CD14-positive monocyte (primary cell): ENCODE measurements around the gene RYK. TPM values are rescaled to one million over a fixed set of nuclear protein-coding genes. Genes with fewer than 3 reads are reported as not detected.

Experiments
- DNase-seq, 3 donors: peaks; one replicate each; pipeline ENCODE4 v3.0.0-alpha.2; 2011 to 2022
- H2AFZ ChIP-seq: 2 replicates; pipeline ENCODE4 v1.6.0; 2012; ENCODE audit warnings: mild to moderate bottlenecking, low read depth, low read length, inconsistent platforms; ENCODE audit not compliant: insufficient read depth, poor library complexity, severe bottlenecking
- H3K27ac ChIP-seq, 2 donors: 1 replicate in 1 of 2; 2 replicates in 1 of 2; pipeline ENCODE4 v1.5.1; 2012 to 2013; ENCODE audit warnings: low read length in 2 of 2, control low read depth in 1 of 2, inconsistent platforms in 1 of 2, low read depth in 1 of 2, mild to moderate bottlenecking in 1 of 2
- H3K27me3 ChIP-seq, 2 donors: one replicate each; pipeline versions ENCODE4 v1.6.0 to v1.6.1; 2011 to 2013; ENCODE audit warnings: low read length in 2 of 2; ENCODE audit not compliant: control insufficient read depth in 2 of 2, insufficient read depth in 2 of 2
- H3K36me3 ChIP-seq, 2 donors: replicated peaks in 1 of 2; 1 replicate in 1 of 2; 2 replicates in 1 of 2; pipeline versions ENCODE4 v1.5.1 to v1.6.1; 2012 to 2013; ENCODE audit warnings: low read length in 2 of 2, control low read depth in 1 of 2, inconsistent platforms in 1 of 2, mild to moderate bottlenecking in 1 of 2; ENCODE audit not compliant: insufficient read depth in 2 of 2, control insufficient read depth in 1 of 2
- H3K4me1 ChIP-seq, 2 donors: 1 replicate in 1 of 2; 2 replicates in 1 of 2; pipeline versions ENCODE4 v1.5.1 to v1.6.1; 2012 to 2013; ENCODE audit warnings: low read length in 2 of 2, control low read depth in 1 of 2, inconsistent platforms in 1 of 2, mild to moderate bottlenecking in 1 of 2, moderate library complexity in 1 of 2; ENCODE audit not compliant: insufficient read depth in 2 of 2, control insufficient read depth in 1 of 2
- H3K4me2 ChIP-seq: replicated peaks from 2 replicates; pipeline ENCODE3; 2012; ENCODE audit warnings: low read length, moderate library complexity, mild to moderate bottlenecking; ENCODE audit not compliant: poor library complexity, severe bottlenecking; ENCODE audit errors: extremely low read depth
- H3K4me3 ChIP-seq, 3 experiments: fragments of 200-600 bp in 1 of 3; sonication (generic) in 1 of 3; replicated peaks in 1 of 3; 1 replicate in 2 of 3; 2 replicates in 1 of 3; pipeline ENCODE4 v1.5.1; 2011 to 2013; ENCODE audit warnings: low read length in 3 of 3, mild to moderate bottlenecking in 3 of 3, control low read depth in 2 of 3, low read depth in 2 of 3, inconsistent platforms in 1 of 3, moderate library complexity in 1 of 3
- H3K79me2 ChIP-seq: 2 replicates; pipeline ENCODE4 v1.6.0; 2012; ENCODE audit warnings: mild to moderate bottlenecking, control low read depth, inconsistent platforms, low read length, moderate library complexity; ENCODE audit not compliant: insufficient read depth
- H3K9ac ChIP-seq: 2 replicates; pipeline ENCODE4 v1.6.0; 2017; ENCODE audit warnings: low read length, mild to moderate bottlenecking; ENCODE audit not compliant: insufficient read depth, poor library complexity, severe bottlenecking
- H3K9me3 ChIP-seq, 2 donors: replicated peaks in 1 of 2; 1 replicate in 1 of 2; 2 replicates in 1 of 2; pipeline versions ENCODE4 v1.5.1 to v1.6.1; 2012 to 2013; ENCODE audit warnings: low read length in 2 of 2, control low read depth in 1 of 2; ENCODE audit not compliant: control insufficient read depth in 1 of 2, insufficient read depth in 1 of 2
- H4K20me1 ChIP-seq: 2 replicates; pipeline ENCODE4 v1.6.0; 2012; ENCODE audit warnings: mild to moderate bottlenecking, low read length, control low read depth, moderate library complexity; ENCODE audit not compliant: insufficient read depth
- H3K27ac Mint-ChIP-seq, 7 donors: one replicate each; pipeline ENCODE4 v1.8.0; 2020; ENCODE audit warnings: mild to moderate bottlenecking in 7 of 7, mixed read lengths in 7 of 7, moderate library complexity in 6 of 7, inconsistent platforms in 2 of 7
- H3K27me3 Mint-ChIP-seq, 3 donors: one replicate each; pipeline ENCODE4 v1.8.0; 2021 to 2022; ENCODE audit warnings: low read depth in 3 of 3, mild to moderate bottlenecking in 3 of 3, mixed read lengths in 3 of 3, moderate library complexity in 3 of 3, inconsistent platforms in 1 of 3
- H3K36me3 Mint-ChIP-seq, 2 donors: one replicate each; pipeline ENCODE4 v1.8.0; 2020; ENCODE audit warnings: mixed read lengths in 2 of 2, inconsistent platforms in 1 of 2, mild to moderate bottlenecking in 1 of 2
- H3K4me1 Mint-ChIP-seq: one replicate; pipeline ENCODE4 v1.8.0; 2020; ENCODE audit warnings: mild to moderate bottlenecking, mixed read lengths
- H3K4me3 Mint-ChIP-seq, 2 donors: one replicate each; pipeline ENCODE4 v1.8.0; 2020; ENCODE audit warnings: mild to moderate bottlenecking in 2 of 2, mixed read lengths in 2 of 2, moderate library complexity in 1 of 2
- H3K9me3 Mint-ChIP-seq, 7 donors: one replicate each; pipeline ENCODE4 v1.8.0; 2020 to 2022; ENCODE audit warnings: mixed read lengths in 7 of 7, mild to moderate bottlenecking in 6 of 7, moderate library complexity in 6 of 7, inconsistent platforms in 2 of 7
- CTCF ChIP-seq: fragments of 200-600 bp; IDR thresholded peaks from one replicate; pipeline ENCODE4 v1.8.0; 2022; ENCODE audit warnings: antibody characterized with exemption, mild to moderate bottlenecking
- whole genome bisulfite sequencing: methylation state at CpG from one replicate; pipeline ENCODE4 v1.1.5; 2013; ENCODE audit warnings: missing lambda C conversion rate; ENCODE audit not compliant: insufficient coverage; 5-methylcytosine and 5-hydroxymethylcytosine counted together
- intact Hi-C, 2 donors: fragments of 100-400 bp; cut with micrococcal nuclease; formaldehyde crosslinking; loops; one replicate each; pipeline versions ENCODE4 v1.15.0 to v1.15.1; 2023
- polyA plus RNA-seq, 3 donors: library from polyadenylated mRNA; depleted of rRNA in 1 of 3; unstranded in 2 of 3; stranded (reverse) in 1 of 3; fragments of 300-500 nt in 2 of 3; fragments of >200 nt in 1 of 3; fragmentation: Illumina TruSeq in 2 of 3; gene quantifications; 1 replicate in 2 of 3; 2 replicates in 1 of 3; pipeline ENCODE4 v1.2.3, GENCODE V29; 2012 to 2021

The RYK gene
- polyA plus RNA-seq, 3 donors, result 3.5 to 14.2 (median 5.0) TPM

- no peaks in the 10 kb centered on the region for H3K79me2 ChIP-seq
- Mint-ChIP-seq H3K4me1 (peaks cover 6% of the 10 kb centered on the region), H3K27me3 (no peaks in the 10 kb centered on the region), H3K4me3 (no peak overlapping the region), H3K36me3 (no peaks in the 10 kb centered on the region), H3K9me3 (peaks cover 0 to 8% (median 6%) of the 10 kb centered on the region in 7 donors), H3K27ac (no peak overlapping the region)
- H3K4me3 ChIP-seq, result no peak overlapping the region
- no peaks in the 10 kb centered on the region for H4K20me1 ChIP-seq
- H3K36me3 ChIP-seq, result no peaks in the 10 kb centered on the region
- TF ChIP-seq CTCF, result no peak
- H3K4me1 ChIP-seq, result no peaks in the 10 kb centered on the region
- no peak overlapping the region for H3K4me2 ChIP-seq
- H3K27ac ChIP-seq, result no peak overlapping the region
- no peaks in the 10 kb centered on the region for H3K27me3 ChIP-seq
- no peak for DNase-seq
- H2AFZ ChIP-seq, result no peak overlapping the region
- H3K9ac ChIP-seq, result no peak overlapping the region
- WGBS, result no CpG with 5 or more reads among the region's 2 CpGs
- intact Hi-C loops, result no loop called here
- no peaks in the 10 kb centered on the region for H3K9me3 ChIP-seq
Observed at GRCh38 chr3:134110963-134111362, 139.7 kb downstream of the RYK start.

Other genes starting within 250 kb of the RYK start
- under 1 TPM in 1 of 3 donors, not detected in 2; 0.12 TPM for gene SLCO2A1, start 220.9 kb downstream of the RYK start, polyA plus RNA-seq
- gene AMOTL2, start 123.6 kb upstream of the RYK start, polyA plus RNA-seq, result under 1 TPM in 1 of 3 donors, not detected in 2; 0.01 TPM
- gene ANAPC13, start 235.1 kb upstream of the RYK start, polyA plus RNA-seq, result 100 to 1,000 TPM in 1 of 3 donors, 10 to 100 TPM in 2; 33.5 to 102 (median 92.4) TPM
- 10 to 100 TPM; 11.1 to 18.8 (median 17.2) TPM for gene CEP63, start 235.2 kb upstream of the RYK start, polyA plus RNA-seq